Fibroblast of skin of right quadriceps (primary cell): ENCODE results near the gene TTLL10.

Experiments
- DNase-seq: peaks from one replicate; pipeline ENCODE4 v3.0.0-alpha.2; 2013

The TTLL10 gene

GRCh38 chr1:1237874-1238701, 64.4 kb downstream of the TTLL10 start:
- no peak for DNase-seq

GRCh38 chr1:1238702-1239178, 65.1 kb downstream of the TTLL10 start:
- no peak for DNase-seq

GRCh38 chr1:1239227-1239613, 65.5 kb downstream of the TTLL10 start:
- DNase-seq, result no peak

GRCh38 chr1:1239614-1240347, 66.1 kb downstream of the TTLL10 start:
- DNase-seq, result no peak

- no peak for DNase-seq
Observed at GRCh38 chr1:1240348-1240732, 66.7 kb downstream of the TTLL10 start.

GRCh38 chr1:1240822-1241587, 67.3 kb downstream of the TTLL10 start:
- DNase-seq, result no peak

GRCh38 chr1:1241588-1242219, 68.0 kb downstream of the TTLL10 start:
- no peak for DNase-seq

- no peak for DNase-seq
Observed at GRCh38 chr1:1242461-1243265, 69.0 kb downstream of the TTLL10 start.

GRCh38 chr1:1243266-1243660, 69.6 kb downstream of the TTLL10 start:
- DNase-seq, result no peak

GRCh38 chr1:1243807-1244191, 70.1 kb downstream of the TTLL10 start:
- DNase-seq, result no peak

GRCh38 chr1:1244192-1244811, 70.6 kb downstream of the TTLL10 start:
- DNase-seq, result no peak

GRCh38 chr1:1245178-1245816, 71.6 kb downstream of the TTLL10 start:
- no peak for DNase-seq

- no peak for DNase-seq
Observed at GRCh38 chr1:1245817-1246576, 72.3 kb downstream of the TTLL10 start.

GRCh38 chr1:1246577-1247340, 73.1 kb downstream of the TTLL10 start, which contains the start of gene C1QTNF12:
Gene C1QTNF12, minus strand, starts transcription at chr1:1246722. Its CDS starts 32 bp downstream, at chr1:1246690.
- no peak for DNase-seq

GRCh38 chr1:1247341-1247913, 73.7 kb downstream of the TTLL10 start:
- DNase-seq, result no peak
